ENCODE results near the gene DRC1. TPM values are rescaled to one million over a fixed set of nuclear protein-coding genes. Genes with fewer than 3 reads are reported as not detected.
A peak's percentile ranks its signal among the peaks of the same experiment; 100 is the strongest.

The DRC1 gene
- total RNA-seq, 2 donors from 2014 or later: 0.33 to 0.48 TPM

DNA sequence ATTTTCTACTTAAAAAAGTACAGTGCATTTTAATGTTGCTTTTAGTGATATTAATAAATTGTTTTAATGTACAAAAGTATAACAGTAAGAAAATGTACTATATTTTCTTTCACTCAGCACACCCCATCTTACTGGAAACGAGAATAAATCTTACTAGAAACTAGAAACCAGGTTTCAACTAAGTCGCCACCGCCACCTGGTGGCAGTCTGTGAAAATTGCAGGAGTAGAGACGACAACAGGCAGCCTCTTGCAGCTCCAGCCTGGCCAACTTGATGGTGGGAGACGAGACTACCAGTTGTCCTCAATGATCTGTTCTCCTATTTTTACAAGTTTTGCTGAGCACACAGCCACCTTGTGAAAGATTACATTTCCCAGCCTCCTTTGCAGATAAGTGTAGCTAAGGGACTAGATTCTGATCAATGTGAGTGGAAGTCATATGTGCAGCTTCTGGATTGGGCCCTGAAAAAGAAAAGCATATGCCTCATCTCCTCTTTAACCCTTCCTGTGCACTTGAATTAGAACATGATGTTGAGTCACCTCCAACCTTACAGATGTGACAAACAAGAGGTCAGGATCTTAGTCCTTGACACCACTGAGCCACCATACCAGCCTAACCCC is 67.5 kb downstream of the DRC1 start:
- H3K27ac Mint-ChIP-seq: no peak overlapping the region
- no peaks in the 10 kb centered on the region for H3K9me3 Mint-ChIP-seq
- H3K27me3 ChIP-seq (ENCODE audit: control insufficient read depth, insufficient read depth, low read length, poor library complexity, severe bottlenecking): no peaks in the 10 kb centered on the region
- no peak overlapping the region for H3K27ac ChIP-seq (ENCODE audit: low read depth, low read length)
- H3K9ac ChIP-seq (ENCODE audit: extremely low read depth, low read length, poor library complexity, severe bottlenecking): no peak overlapping the region
- no peaks in the 10 kb centered on the region for H3K4me1 ChIP-seq (ENCODE audit: control insufficient read depth, insufficient read depth, low read length)
- H3K36me3 ChIP-seq (ENCODE audit: control insufficient read depth, insufficient read depth, low read length): no peaks in the 10 kb centered on the region
- WGBS, 2 experiments (ENCODE audit: insufficient coverage in 1 of 2, insufficient read length in 1 of 2): 22 to 75% methylated on average over 1 to 5 of the region's 5 CpGs
- TF ChIP-seq, protein P1, sequence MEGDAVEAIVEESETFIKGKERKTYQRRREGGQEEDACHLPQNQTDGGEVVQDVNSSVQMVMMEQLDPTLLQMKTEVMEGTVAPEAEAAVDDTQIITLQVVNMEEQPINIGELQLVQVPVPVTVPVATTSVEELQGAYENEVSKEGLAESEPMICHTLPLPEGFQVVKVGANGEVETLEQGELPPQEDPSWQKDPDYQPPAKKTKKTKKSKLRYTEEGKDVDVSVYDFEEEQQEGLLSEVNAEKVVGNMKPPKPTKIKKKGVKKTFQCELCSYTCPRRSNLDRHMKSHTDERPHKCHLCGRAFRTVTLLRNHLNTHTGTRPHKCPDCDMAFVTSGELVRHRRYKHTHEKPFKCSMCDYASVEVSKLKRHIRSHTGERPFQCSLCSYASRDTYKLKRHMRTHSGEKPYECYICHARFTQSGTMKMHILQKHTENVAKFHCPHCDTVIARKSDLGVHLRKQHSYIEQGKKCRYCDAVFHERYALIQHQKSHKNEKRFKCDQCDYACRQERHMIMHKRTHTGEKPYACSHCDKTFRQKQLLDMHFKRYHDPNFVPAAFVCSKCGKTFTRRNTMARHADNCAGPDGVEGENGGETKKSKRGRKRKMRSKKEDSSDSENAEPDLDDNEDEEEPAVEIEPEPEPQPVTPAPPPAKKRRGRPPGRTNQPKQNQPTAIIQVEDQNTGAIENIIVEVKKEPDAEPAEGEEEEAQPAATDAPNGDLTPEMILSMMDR (conservative IDR thresholded peaks at IDR 0.05): peak; percentile 98
- no peak overlapping the region for H3K4me3 Mint-ChIP-seq
- H3K36me3 Mint-ChIP-seq (ENCODE audit: low read depth): no peaks in the 10 kb centered on the region
- H3K4me1 Mint-ChIP-seq: no peaks in the 10 kb centered on the region
- peaks cover 1% of the 10 kb centered on the region for H3K27me3 Mint-ChIP-seq (ENCODE audit: insufficient read depth)
- H3K4me3 ChIP-seq (ENCODE audit: low read length): no peak overlapping the region
- H3K9me3 ChIP-seq (ENCODE audit: control insufficient read depth, low read length): peaks cover 7% of the 10 kb centered on the region
- DNase-seq: peak; percentile 94

GRCh38 chr2:26469955-26470354 is 68.2 kb downstream of the DRC1 start:
- Mint-ChIP-seq H3K27me3 (ENCODE audit: insufficient read depth) (peaks cover 1% of the 10 kb centered on the region), H3K4me3 (no peak overlapping the region), H3K4me1 (no peaks in the 10 kb centered on the region), H3K9me3 (no peaks in the 10 kb centered on the region), H3K27ac (no peak overlapping the region), H3K36me3 (ENCODE audit: low read depth) (no peaks in the 10 kb centered on the region)
- Histone ChIP-seq H3K27ac (ENCODE audit: low read depth, low read length) (no peak overlapping the region), H3K27me3 (ENCODE audit: control insufficient read depth, insufficient read depth, low read length, poor library complexity, severe bottlenecking) (no peaks in the 10 kb centered on the region), H3K9ac (ENCODE audit: extremely low read depth, low read length, poor library complexity, severe bottlenecking) (no peak overlapping the region), H3K9me3 (ENCODE audit: control insufficient read depth, low read length) (peaks cover 7% of the 10 kb centered on the region), H3K4me3 (ENCODE audit: low read length) (no peak overlapping the region), H3K36me3 (ENCODE audit: control insufficient read depth, insufficient read depth, low read length) (no peaks in the 10 kb centered on the region), H3K4me1 (ENCODE audit: control insufficient read depth, insufficient read depth, low read length) (no peaks in the 10 kb centered on the region)
- no peak for DNase-seq
- TF ChIP-seq, protein P1 (conservative IDR thresholded peaks at IDR 0.05): no peak
- 93 to 95% methylated on average over 7 of the region's 7 CpGs for WGBS, 2 experiments (ENCODE audit: insufficient coverage in 1 of 2, insufficient read length in 1 of 2)

DNA sequence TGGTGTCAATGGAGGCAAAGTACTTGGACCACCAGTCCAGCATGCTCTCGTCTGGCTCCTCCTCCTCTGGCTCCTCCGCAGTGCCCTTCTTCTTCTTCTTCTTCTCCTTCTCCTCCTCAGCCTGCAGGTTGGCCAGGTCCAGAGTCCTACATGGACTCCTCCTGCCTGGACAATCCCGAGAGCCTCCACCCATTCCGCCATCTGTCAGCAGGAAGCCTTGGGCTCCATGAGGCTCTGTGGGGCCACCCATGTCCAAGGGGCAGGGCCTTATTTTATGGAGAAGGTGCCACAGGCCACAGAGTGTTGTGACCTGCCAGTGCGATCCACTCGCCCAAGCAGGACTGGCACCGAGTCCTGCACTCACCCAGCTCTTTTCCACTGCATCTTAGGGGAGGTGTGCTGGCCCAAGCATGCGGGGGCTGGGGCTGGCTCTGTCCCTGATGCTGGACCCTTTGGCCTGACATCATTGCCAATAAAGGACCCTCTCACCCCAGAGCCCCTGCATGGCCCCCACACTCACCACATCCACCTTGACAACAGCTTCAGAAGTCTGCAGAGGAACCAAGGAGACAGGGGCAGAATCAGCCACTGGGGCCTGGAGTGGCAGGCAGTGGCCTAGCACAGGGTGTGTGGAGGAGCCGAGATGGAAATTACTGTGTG is 69.0 kb downstream of the DRC1 start:
- TF ChIP-seq, protein P1 (conservative IDR thresholded peaks at IDR 0.05): no peak
- no peaks in the 10 kb centered on the region for H3K9me3 Mint-ChIP-seq
- H3K9ac ChIP-seq (ENCODE audit: extremely low read depth, low read length, poor library complexity, severe bottlenecking): no peak overlapping the region
- WGBS, 2 experiments (ENCODE audit: insufficient coverage in 1 of 2, insufficient read length in 1 of 2): 91 to 100% methylated on average over 6 to 9 of the region's 9 CpGs
- no peak overlapping the region for H3K27ac Mint-ChIP-seq
- H3K4me1 ChIP-seq (ENCODE audit: control insufficient read depth, insufficient read depth, low read length): no peaks in the 10 kb centered on the region
- DNase-seq: no peak
- H3K27me3 Mint-ChIP-seq (ENCODE audit: insufficient read depth): peaks cover 1% of the 10 kb centered on the region
- H3K4me1 Mint-ChIP-seq: no peaks in the 10 kb centered on the region
- H3K4me3 ChIP-seq (ENCODE audit: low read length): no peak overlapping the region
- no peak overlapping the region for H3K27ac ChIP-seq (ENCODE audit: low read depth, low read length)
- H3K4me3 Mint-ChIP-seq: no peak overlapping the region
- no peaks in the 10 kb centered on the region for H3K27me3 ChIP-seq (ENCODE audit: control insufficient read depth, insufficient read depth, low read length, poor library complexity, severe bottlenecking)
- H3K36me3 Mint-ChIP-seq (ENCODE audit: low read depth): no peaks in the 10 kb centered on the region
- no peaks in the 10 kb centered on the region for H3K36me3 ChIP-seq (ENCODE audit: control insufficient read depth, insufficient read depth, low read length)
- peaks cover 7% of the 10 kb centered on the region for H3K9me3 ChIP-seq (ENCODE audit: control insufficient read depth, low read length)

All from endodermal cell (in vitro differentiated cells).